ENCODE results near the gene EFHD1. TPM values are rescaled to one million over a fixed set of nuclear protein-coding genes. Genes with fewer than 3 reads are reported as not detected.

EFHD1 gene
- total and polyA plus RNA-seq, 2 of the 13 experiments (the other 11 are each of a cell fraction or from before 2014, with no cell fraction given), result 0.09 TPM; not detected in 1

DNA sequence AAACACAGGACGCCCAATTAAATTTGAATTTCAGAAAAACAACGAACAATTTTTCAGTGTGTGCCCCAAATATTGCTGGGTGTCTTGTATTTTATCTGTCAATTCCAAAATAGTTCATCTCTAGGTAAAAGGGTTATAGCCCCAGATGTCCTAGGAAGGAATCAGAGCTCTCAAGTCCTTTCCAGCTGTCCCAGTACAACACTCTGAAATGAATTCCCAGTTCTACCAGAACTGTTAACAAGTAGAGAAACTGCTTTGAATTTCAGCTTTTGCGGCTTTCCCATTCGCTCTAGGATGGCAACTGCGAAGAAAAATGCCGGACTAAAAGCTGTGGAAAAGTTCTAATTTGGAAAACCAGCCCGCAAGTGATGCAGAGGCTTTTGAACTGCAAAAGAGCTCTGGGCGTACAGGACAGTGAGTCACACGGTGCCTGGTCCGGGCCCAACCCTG, 63.2 kb downstream of the EFHD1 start (continued):
- TF ChIP-seq ZNF766 (CRISPR knock-in tag; IDR thresholded peaks at IDR 0.05; ENCODE audit: borderline replicate concordance) (no peak), EP300 (IDR thresholded peaks at IDR 0.05; ENCODE audit: low read depth in 2 of 2, low read length in 2 of 2) (0 out of 4 replicates have a peak, but pooled peaks of 1 of the 2 experiments have one; percentile 1), EP300 (CRISPR knock-in tag; IDR thresholded peaks at IDR 0.05; ENCODE audit: borderline replicate concordance) (no peak), WIZ (CRISPR knock-in tag; IDR thresholded peaks at IDR 0.05) (no peak), ZNF232 (CRISPR knock-in tag; IDR thresholded peaks at IDR 0.05; ENCODE audit: borderline replicate concordance) (0 out of 2 replicates have a peak, but pooled peaks have one; percentile 30), ATRX (CRISPR knock-in tag; IDR thresholded peaks at IDR 0.05; ENCODE audit: borderline replicate concordance) (no peak), GATAD2A (CRISPR knock-in tag; IDR thresholded peaks at IDR 0.05) (peak; percentile 52; the same call in 1 of the 2 replicates)

DNA sequence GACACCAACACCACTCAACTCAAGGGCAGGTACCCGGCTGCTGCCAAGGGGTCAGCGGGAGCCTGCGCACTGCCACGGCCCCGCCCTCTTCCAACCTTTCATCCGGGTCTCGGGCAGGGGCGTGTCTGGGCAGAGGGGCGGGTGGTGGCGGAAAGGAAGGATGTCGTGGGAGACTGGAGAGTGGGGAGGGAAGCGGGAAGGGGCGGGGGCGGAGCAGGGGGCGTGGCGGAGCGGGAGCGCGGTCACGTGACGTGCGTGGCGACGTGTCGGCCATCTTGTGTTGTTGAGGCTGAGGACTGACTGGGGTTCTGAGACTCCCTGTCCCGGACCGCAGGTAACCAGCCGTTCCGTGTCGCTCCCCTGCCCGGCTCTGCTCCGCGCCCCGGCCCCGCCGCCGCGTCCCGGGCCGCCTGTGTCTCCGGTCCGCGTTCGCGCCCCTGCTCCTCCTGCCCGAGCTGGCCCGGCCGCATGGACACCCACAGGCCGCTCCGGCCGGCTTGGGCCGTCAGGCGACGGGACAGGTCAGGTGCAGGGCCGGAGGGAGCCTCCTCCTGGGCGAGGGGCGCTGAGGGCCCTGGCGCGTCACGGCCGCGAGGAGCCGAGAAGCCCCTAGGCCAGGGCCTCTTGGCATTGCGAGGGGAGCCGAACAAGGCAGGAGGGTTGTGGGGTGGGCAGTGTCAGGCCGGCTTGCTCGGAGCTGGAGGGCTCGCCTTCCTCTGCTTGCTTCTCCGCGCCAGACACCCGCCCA, 63.8 kb downstream of the EFHD1 start, which contains the start of gene GIGYF2:
Gene GIGYF2, plus strand, starts transcription at position 273 of the 748 bp plus-strand sequence. CDS start 37,867 bp downstream, outside the sequence.
- in situ Hi-C loops (cut with HindIII; ENCODE audit: extremely low pct_ligation_motif_present, low pct_unique_long_range_greater_than_20kb), result no loop called here
- peak; percentile 96 for DNase-seq (ENCODE audit: low spot score)
- no TSS peak for BruUV-seq (replicated peaks)
- ChIA-PET CTCF (ENCODE audit: low intra/inter-chr PET ratio, low total read pairs) (no interaction called here), POLR2A (interaction anchor here (1.0 to 1.7 kb wide), 3 partner anchors 12 to 147 kb away, joined by 3 to 6 read pairs (median 4); partner anchors contain the start of genes EIF4E2 and TIGD1)
- intact Hi-C loops (cut with micrococcal nuclease; ENCODE audit: unreplicated experiment), result loop anchor here (1.0 kb wide), 1 partner anchor 91 kb away; no protein-coding TSS in a partner anchor
- H3K9ac ChIP-seq (ENCODE audit: insufficient read depth, low read depth, low read length), result peak within 1 kb of the TSS; percentile 98
- peaks cover 46% of the 10 kb centered on the region for H3K4me1 ChIP-seq (ENCODE audit: insufficient read depth, low read length)
- peaks cover 19% of the 10 kb centered on the region for H4K20me1 ChIP-seq (ENCODE audit: insufficient read depth, low read length)
- peak; percentile 70 for FAIRE-seq
- no peaks in the 10 kb centered on the region; a peak in 1 of 5 replicates for H3K27me3 ChIP-seq (ENCODE audit: control insufficient read depth in 1 of 2, insufficient read depth in 2 of 2, low read length in 2 of 2)
- peak within 1 kb of the TSS; percentile 91 for H3K4me2 ChIP-seq (ENCODE audit: low read depth, low read length)
- no peaks in the 10 kb centered on the region for H3K9me3 ChIP-seq (ENCODE audit: low read length)
- H3K36me3 ChIP-seq (replicated peaks in 1 of 2; ENCODE audit: control insufficient read depth in 1 of 2, insufficient read depth in 2 of 2, low read length in 2 of 2), result 0 out of 5 replicates have a peak, but pooled peaks cover 0 to 4% of the 10 kb centered on the region in 2 experiments
- peak; percentile 93 for ATAC-seq
- WGBS (ENCODE audit: low lambda C conversion rate), result 0% methylated on average over 30 of the region's 71 CpGs
- peak within 1 kb of the TSS; percentile 92 to 97 (median 97) for H3K4me3 ChIP-seq (replicated peaks in 1 of 3; ENCODE audit: insufficient read depth in 1 of 3, low read depth in 2 of 3, low read length in 3 of 3)
- H3K79me2 ChIP-seq (ENCODE audit: insufficient read depth, low read length), result peaks cover 49% of the 10 kb centered on the region
- H3K27ac ChIP-seq (ENCODE audit: extremely low read length, insufficient read depth, low read length), result peak within 1 kb of the TSS; percentile 87
- peak within 1 kb of the TSS; percentile 93 for H2AFZ ChIP-seq (ENCODE audit: low read length)
- TF ChIP-seq ONECUT2 (CRISPR knock-in tag; IDR thresholded peaks at IDR 0.05) (no peak), ZNF775 (CRISPR knock-in tag; IDR thresholded peaks at IDR 0.05; ENCODE audit: borderline replicate concordance) (no peak), HNRNPK (IDR thresholded peaks at IDR 0.05; ENCODE audit: low read depth, low read length, poor library complexity, severe bottlenecking) (peak; percentile 97), SRSF4 (IDR thresholded peaks at IDR 0.05; ENCODE audit: low read depth, low read length, poor library complexity, severe bottlenecking) (no peak), RFX1 (IDR thresholded peaks at IDR 0.05) (no peak), MED1 (CRISPR knock-in tag; IDR thresholded peaks at IDR 0.05) (0 out of 2 replicates have a peak, but pooled peaks have one; percentile 16), TBL1XR1 (IDR thresholded peaks at IDR 0.05; ENCODE audit: borderline replicate concordance, low read length, partially characterized antibody) (no peak), KLF12 (CRISPR knock-in tag; IDR thresholded peaks at IDR 0.05; ENCODE audit: borderline replicate concordance) (no peak), CC2D1A (CRISPR knock-in tag; IDR thresholded peaks at IDR 0.05) (no peak), SAFB2 (CRISPR knock-in tag; IDR thresholded peaks at IDR 0.05; ENCODE audit: borderline replicate concordance, low read depth) (no peak; the same call in 1 of the 2 replicates)
- TF ChIP-seq, protein P1, sequence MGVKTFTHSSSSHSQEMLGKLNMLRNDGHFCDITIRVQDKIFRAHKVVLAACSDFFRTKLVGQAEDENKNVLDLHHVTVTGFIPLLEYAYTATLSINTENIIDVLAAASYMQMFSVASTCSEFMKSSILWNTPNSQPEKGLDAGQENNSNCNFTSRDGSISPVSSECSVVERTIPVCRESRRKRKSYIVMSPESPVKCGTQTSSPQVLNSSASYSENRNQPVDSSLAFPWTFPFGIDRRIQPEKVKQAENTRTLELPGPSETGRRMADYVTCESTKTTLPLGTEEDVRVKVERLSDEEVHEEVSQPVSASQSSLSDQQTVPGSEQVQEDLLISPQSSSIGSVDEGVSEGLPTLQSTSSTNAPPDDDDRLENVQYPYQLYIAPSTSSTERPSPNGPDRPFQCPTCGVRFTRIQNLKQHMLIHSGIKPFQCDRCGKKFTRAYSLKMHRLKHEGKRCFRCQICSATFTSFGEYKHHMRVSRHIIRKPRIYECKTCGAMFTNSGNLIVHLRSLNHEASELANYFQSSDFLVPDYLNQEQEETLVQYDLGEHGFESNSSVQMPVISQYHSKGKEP (CRISPR knock-in tag; IDR thresholded peaks at IDR 0.05), result no peak

All from HepG2 (cell line).